ENCODE results near the gene WDR83. TPM values are rescaled to one million over a fixed set of nuclear protein-coding genes. Genes with fewer than 3 reads are reported as not detected.

WDR83 gene
- total RNA-seq, 1 donor from 2014 or later = 6.5 TPM

Other genes with a start within 250 kb of the WDR83 start
- gene ZNF443, start 225.8 kb upstream of the WDR83 start, total RNA-seq = 1.6 TPM
- gene ZNF709, start 182.0 kb upstream of the WDR83 start, total RNA-seq = 1.4 TPM
- gene ZNF564, start 115.3 kb upstream of the WDR83 start, total RNA-seq = 9.9 TPM
- gene ZNF490, start 56.0 kb upstream of the WDR83 start, total RNA-seq = 3.9 TPM
- gene ZNF791, start 55.9 kb upstream of the WDR83 start, total RNA-seq = 14.5 TPM
- gene MAN2B1, start 65 bp upstream of the WDR83 start, total RNA-seq = 33.2 TPM
- gene DHPS, start 15.1 kb downstream of the WDR83 start, total RNA-seq = 42.9 TPM
- not detected for gene GNG14, start 21.2 kb downstream of the WDR83 start, total RNA-seq
- gene FBXW9, start 29.8 kb downstream of the WDR83 start, total RNA-seq = 2.0 TPM
- gene TNPO2, start 57.1 kb downstream of the WDR83 start, total RNA-seq = 30.9 TPM
- 117 TPM for gene TRIR, start 67.9 kb downstream of the WDR83 start, total RNA-seq
- 60.7 TPM for gene GET3, start 70.7 kb downstream of the WDR83 start, total RNA-seq
- gene BEST2, start 85.0 kb downstream of the WDR83 start, total RNA-seq = not detected
- gene HOOK2, start 108.7 kb downstream of the WDR83 start, total RNA-seq = 43.6 TPM
- gene JUNB, start 124.7 kb downstream of the WDR83 start, total RNA-seq = 23.9 TPM
- gene PRDX2, start 135.0 kb downstream of the WDR83 start, total RNA-seq = 684 TPM
- gene THSD8, start 135.3 kb downstream of the WDR83 start, total RNA-seq = 1.6 TPM
- gene RNASEH2A, start 139.8 kb downstream of the WDR83 start, total RNA-seq = 6.3 TPM
- not detected for gene RTBDN, start 167.8 kb downstream of the WDR83 start, total RNA-seq
- gene MAST1, start 171.7 kb downstream of the WDR83 start, total RNA-seq = not detected
- gene DNASE2, start 214.6 kb downstream of the WDR83 start, total RNA-seq = 16.9 TPM
- not detected for gene KLF1, start 220.4 kb downstream of the WDR83 start, total RNA-seq
- 39.5 TPM for gene GCDH, start 224.4 kb downstream of the WDR83 start, total RNA-seq